HEK293 (cell line): ENCODE results near the gene PFN3.

ENCODE experiments used
- BCL11B ChIP-seq: fragments of 450-650 bp; formaldehyde crosslinking; IDR thresholded peaks from 2 replicates; pipeline ENCODE4 v1.5.1; 2016; ENCODE audit warnings: low read depth, missing biosample characterization, missing genetic modification characterization
- GLIS1 ChIP-seq: fragments of 450-650 bp; formaldehyde crosslinking; IDR thresholded peaks from 2 replicates; pipeline ENCODE4 v1.5.1; 2016; ENCODE audit warnings: missing biosample characterization, missing genetic modification characterization
- INSM2 ChIP-seq: fragments of 450-650 bp; formaldehyde crosslinking; IDR thresholded peaks from 2 replicates; pipeline ENCODE4 v1.5.1; 2016; ENCODE audit warnings: missing biosample characterization, missing genetic modification characterization
- KLF16 ChIP-seq: fragments of 450-650 bp; formaldehyde crosslinking; IDR thresholded peaks from 2 replicates; pipeline ENCODE4 v1.5.1; 2017; ENCODE audit warnings: missing biosample characterization, missing genetic modification characterization
- PRDM2 ChIP-seq: fragments of 450-650 bp; formaldehyde crosslinking; IDR thresholded peaks from 2 replicates; pipeline ENCODE4 v1.5.1; 2016; ENCODE audit warnings: missing biosample characterization, missing genetic modification characterization, borderline replicate concordance
- ZBTB17 ChIP-seq: fragments of 450-650 bp; formaldehyde crosslinking; IDR thresholded peaks from 2 replicates; pipeline ENCODE4 v1.5.1; 2016; ENCODE audit warnings: missing biosample characterization, missing genetic modification characterization
- ZNF10 ChIP-seq: fragments of 450-650 bp; formaldehyde crosslinking; IDR thresholded peaks from 2 replicates; pipeline ENCODE4 v1.5.1; 2017; ENCODE audit warnings: missing biosample characterization, missing genetic modification characterization
- ZNF133 ChIP-seq: fragments of 450-650 bp; formaldehyde crosslinking; IDR thresholded peaks from 2 replicates; pipeline ENCODE4 v1.5.1; 2016; ENCODE audit warnings: missing biosample characterization, missing genetic modification characterization
- ZNF174 ChIP-seq: fragments of 450-650 bp; formaldehyde crosslinking; IDR thresholded peaks from 2 replicates; pipeline ENCODE4 v1.5.0; 2017; ENCODE audit warnings: missing biosample characterization, mild to moderate bottlenecking, missing genetic modification characterization
- ZNF175 ChIP-seq: fragments of 450-650 bp; formaldehyde crosslinking; IDR thresholded peaks from 2 replicates; pipeline ENCODE4 v1.5.1; 2016; ENCODE audit warnings: missing biosample characterization, missing genetic modification characterization
- ZNF184 ChIP-seq: fragments of 450-650 bp; IDR thresholded peaks from 2 replicates; pipeline ENCODE4 v1.5.1; 2018; ENCODE audit warnings: missing biosample characterization, mild to moderate bottlenecking, missing genetic modification characterization
- ZNF24 ChIP-seq: fragments of 450-650 bp; formaldehyde crosslinking; IDR thresholded peaks from 2 replicates; pipeline ENCODE4 v1.5.1; 2016; ENCODE audit warnings: missing biosample characterization, missing genetic modification characterization
- ZNF341 ChIP-seq: fragments of 450-650 bp; formaldehyde crosslinking; IDR thresholded peaks from 2 replicates; pipeline ENCODE4; 2016; ENCODE audit warnings: low read depth, missing biosample characterization, missing genetic modification characterization
- ZNF394 ChIP-seq: fragments of 450-650 bp; formaldehyde crosslinking; IDR thresholded peaks from 2 replicates; pipeline ENCODE4 v1.5.1; 2016; ENCODE audit warnings: missing biosample characterization, missing genetic modification characterization, mild to moderate bottlenecking, moderate library complexity, borderline replicate concordance
- ZNF398 ChIP-seq: fragments of 450-650 bp; formaldehyde crosslinking; IDR thresholded peaks from 2 replicates; pipeline ENCODE4 v1.5.1; 2017; ENCODE audit warnings: missing biosample characterization, missing genetic modification characterization
- ZNF404 ChIP-seq: fragments of 450-650 bp; formaldehyde crosslinking; IDR thresholded peaks from 2 replicates; pipeline ENCODE4 v1.5.1; 2017; ENCODE audit warnings: missing biosample characterization, missing genetic modification characterization
- ZNF561 ChIP-seq: fragments of 450-650 bp; IDR thresholded peaks from 2 replicates; pipeline ENCODE4 v1.5.1; 2018; ENCODE audit warnings: missing biosample characterization, missing genetic modification characterization, borderline replicate concordance
- ZNF747 ChIP-seq: fragments of 450-650 bp; formaldehyde crosslinking; IDR thresholded peaks from 2 replicates; pipeline ENCODE4 v1.5.1; 2016; ENCODE audit warnings: missing biosample characterization, missing genetic modification characterization
- ZNF76 ChIP-seq: fragments of 450-650 bp; formaldehyde crosslinking; IDR thresholded peaks from 2 replicates; pipeline ENCODE4; 2016; ENCODE audit warnings: low read depth, missing biosample characterization, missing genetic modification characterization, borderline replicate concordance
- TF ChIP-seq, protein P1 (sequence below): fragments of 450-650 bp; formaldehyde crosslinking; IDR thresholded peaks from 2 replicates; pipeline ENCODE4 v1.5.1; 2016; ENCODE audit warnings: missing biosample characterization, missing genetic modification characterization
- TF ChIP-seq, protein P2 (sequence below): fragments of 450-650 bp; formaldehyde crosslinking; IDR thresholded peaks from 2 replicates; pipeline ENCODE4 v1.5.1; 2016; ENCODE audit warnings: missing biosample characterization, missing genetic modification characterization
- TF ChIP-seq, protein P3 (sequence below): fragments of 450-650 bp; formaldehyde crosslinking; IDR thresholded peaks from 2 replicates; pipeline ENCODE4 v1.5.1; 2016; ENCODE audit warnings: missing biosample characterization, missing genetic modification characterization
- TF ChIP-seq, protein P4 (sequence below): fragments of 450-650 bp; formaldehyde crosslinking; optimal IDR thresholded peaks from 2 replicates; pipeline ENCODE3; 2016; ENCODE audit warnings: missing biosample characterization, mild to moderate bottlenecking, missing genetic modification characterization

PFN3 gene

DNA sequence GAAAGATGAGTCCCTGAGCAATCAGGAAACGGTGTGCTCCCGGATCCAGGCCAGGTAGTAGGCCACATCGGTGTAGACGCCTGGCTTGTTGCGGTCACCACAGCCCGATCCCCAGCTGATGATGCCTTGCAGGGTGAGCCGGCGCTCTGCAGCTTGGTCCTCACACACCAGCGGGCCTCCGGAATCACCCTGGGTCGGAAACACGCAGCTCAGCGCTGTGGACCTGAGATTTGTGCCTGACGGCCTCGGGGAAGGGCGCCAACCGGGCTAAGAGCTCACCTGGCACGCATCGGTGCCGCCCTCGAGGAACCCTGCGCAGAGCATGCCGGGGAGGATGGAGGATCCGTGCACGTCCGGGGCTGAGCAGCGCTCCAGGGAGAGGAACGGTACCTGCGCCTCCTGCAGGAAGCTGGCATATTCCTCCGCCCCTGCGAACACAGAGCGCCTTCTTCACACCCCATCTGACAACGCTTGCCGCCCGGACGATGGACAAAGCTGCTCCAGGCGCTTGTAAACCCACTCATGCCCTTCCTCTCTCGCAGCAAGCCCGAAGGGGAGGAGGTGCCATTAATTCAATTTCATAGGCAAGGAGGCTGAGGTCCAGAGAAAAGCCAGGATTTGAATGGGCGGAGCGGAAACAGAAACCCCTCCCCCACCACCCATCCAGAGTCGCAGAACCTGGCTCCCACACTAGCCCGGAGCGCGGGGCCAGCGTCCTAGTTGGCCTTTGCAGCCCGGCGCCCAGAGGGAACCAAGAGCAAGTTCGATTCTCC is 2.0 kb upstream of the PFN3 start (continued):
- peak; percentile 85; the same call in 1 of the 2 replicates for TF ChIP-seq ZNF561 (tag by site-specific recombination)
- no peak for TF ChIP-seq INSM2 (tag by site-specific recombination)
- TF ChIP-seq ZNF394 (tag by site-specific recombination) = 0 out of 2 replicates have a peak, but pooled peaks have one; percentile 53
- TF ChIP-seq, protein P1, sequence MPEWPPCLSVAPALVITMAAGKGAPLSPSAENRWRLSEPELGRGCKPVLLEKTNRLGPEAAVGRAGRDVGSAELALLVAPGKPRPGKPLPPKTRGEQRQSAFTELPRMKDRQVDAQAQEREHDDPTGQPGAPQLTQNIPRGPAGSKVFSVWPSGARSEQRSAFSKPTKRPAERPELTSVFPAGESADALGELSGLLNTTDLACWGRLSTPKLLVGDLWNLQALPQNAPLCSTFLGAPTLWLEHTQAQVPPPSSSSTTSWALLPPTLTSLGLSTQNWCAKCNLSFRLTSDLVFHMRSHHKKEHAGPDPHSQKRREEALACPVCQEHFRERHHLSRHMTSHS = no peak
- TF ChIP-seq, protein P2, sequence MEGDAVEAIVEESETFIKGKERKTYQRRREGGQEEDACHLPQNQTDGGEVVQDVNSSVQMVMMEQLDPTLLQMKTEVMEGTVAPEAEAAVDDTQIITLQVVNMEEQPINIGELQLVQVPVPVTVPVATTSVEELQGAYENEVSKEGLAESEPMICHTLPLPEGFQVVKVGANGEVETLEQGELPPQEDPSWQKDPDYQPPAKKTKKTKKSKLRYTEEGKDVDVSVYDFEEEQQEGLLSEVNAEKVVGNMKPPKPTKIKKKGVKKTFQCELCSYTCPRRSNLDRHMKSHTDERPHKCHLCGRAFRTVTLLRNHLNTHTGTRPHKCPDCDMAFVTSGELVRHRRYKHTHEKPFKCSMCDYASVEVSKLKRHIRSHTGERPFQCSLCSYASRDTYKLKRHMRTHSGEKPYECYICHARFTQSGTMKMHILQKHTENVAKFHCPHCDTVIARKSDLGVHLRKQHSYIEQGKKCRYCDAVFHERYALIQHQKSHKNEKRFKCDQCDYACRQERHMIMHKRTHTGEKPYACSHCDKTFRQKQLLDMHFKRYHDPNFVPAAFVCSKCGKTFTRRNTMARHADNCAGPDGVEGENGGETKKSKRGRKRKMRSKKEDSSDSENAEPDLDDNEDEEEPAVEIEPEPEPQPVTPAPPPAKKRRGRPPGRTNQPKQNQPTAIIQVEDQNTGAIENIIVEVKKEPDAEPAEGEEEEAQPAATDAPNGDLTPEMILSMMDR (tag by site-specific recombination) = peak; percentile 92
- TF ChIP-seq, protein P3, sequence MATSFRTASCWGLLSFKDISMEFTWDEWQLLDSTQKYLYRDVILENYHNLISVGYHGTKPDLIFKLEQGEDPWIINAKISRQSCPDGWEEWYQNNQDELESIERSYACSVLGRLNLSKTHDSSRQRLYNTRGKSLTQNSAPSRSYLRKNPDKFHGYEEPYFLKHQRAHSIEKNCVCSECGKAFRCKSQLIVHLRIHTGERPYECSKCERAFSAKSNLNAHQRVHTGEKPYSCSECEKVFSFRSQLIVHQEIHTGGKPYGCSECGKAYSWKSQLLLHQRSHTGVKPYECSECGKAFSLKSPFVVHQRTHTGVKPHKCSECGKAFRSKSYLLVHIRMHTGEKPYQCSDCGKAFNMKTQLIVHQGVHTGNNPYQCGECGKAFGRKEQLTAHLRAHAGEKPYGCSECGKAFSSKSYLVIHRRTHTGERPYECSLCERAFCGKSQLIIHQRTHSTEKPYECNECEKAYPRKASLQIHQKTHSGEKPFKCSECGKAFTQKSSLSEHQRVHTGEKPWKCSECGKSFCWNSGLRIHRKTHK (tag by site-specific recombination) = no peak
- peak; percentile 73; the same call in 1 of the 2 replicates for TF ChIP-seq BCL11B (tag by site-specific recombination)
- peak; percentile 42; the same call in 1 of the 2 replicates for TF ChIP-seq GLIS1 (tag by site-specific recombination)
- TF ChIP-seq ZNF174 = no peak
- TF ChIP-seq ZNF747 (tag by site-specific recombination) = no peak
- no peak for TF ChIP-seq ZNF175
- peak; percentile 80; the same call in 1 of the 2 replicates for TF ChIP-seq ZNF24 (tag by site-specific recombination)
- TF ChIP-seq KLF16 (tag by site-specific recombination) = peak; percentile 1; the same call in 1 of the 2 replicates
- TF ChIP-seq, protein P4, sequence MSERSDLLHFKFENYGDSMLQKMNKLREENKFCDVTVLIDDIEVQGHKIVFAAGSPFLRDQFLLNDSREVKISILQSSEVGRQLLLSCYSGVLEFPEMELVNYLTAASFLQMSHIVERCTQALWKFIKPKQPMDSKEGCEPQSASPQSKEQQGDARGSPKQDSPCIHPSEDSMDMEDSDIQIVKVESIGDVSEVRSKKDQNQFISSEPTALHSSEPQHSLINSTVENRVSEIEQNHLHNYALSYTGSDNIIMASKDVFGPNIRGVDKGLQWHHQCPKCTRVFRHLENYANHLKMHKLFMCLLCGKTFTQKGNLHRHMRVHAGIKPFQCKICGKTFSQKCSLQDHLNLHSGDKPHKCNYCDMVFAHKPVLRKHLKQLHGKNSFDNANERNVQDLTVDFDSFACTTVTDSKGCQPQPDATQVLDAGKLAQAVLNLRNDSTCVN (tag by site-specific recombination) = no peak
- TF ChIP-seq ZNF398 (tag by site-specific recombination) = 0 out of 2 replicates have a peak, but pooled peaks have one; percentile 23
- 0 out of 2 replicates have a peak, but pooled peaks have one; percentile 23 for TF ChIP-seq ZNF184
- no peak for TF ChIP-seq ZNF133 (tag by site-specific recombination)
- no peak for TF ChIP-seq PRDM2 (tag by site-specific recombination)
- TF ChIP-seq ZBTB17 (tag by site-specific recombination) = peak; percentile 97
- TF ChIP-seq ZNF341 (tag by site-specific recombination) = peak; percentile 92
- 0 out of 2 replicates have a peak, but pooled peaks have one; percentile 13 for TF ChIP-seq ZNF10
- no peak for TF ChIP-seq ZNF404 (tag by site-specific recombination)
- peak; percentile 83; the same call in 1 of the 2 replicates for TF ChIP-seq ZNF76 (tag by site-specific recombination)
